Smooth muscle cell (in vitro differentiated cells): ENCODE results near the gene PTGER2. TPM values are rescaled to one million over a fixed set of nuclear protein-coding genes. Genes with fewer than 3 reads are reported as not detected.

Experiments
- DNase-seq: peaks from one replicate; lab custom pipeline; 2025; ENCODE audit not compliant: unreplicated experiment; lab: John Stamatoyannopoulos, UW
- H2AFZ ChIP-seq: fragments of 200-600 bp; sonication (generic); 2 replicates; pipeline ENCODE4 v1.6.0; 2016; ENCODE audit warnings: antibody characterized with exemption, low read depth, mild to moderate bottlenecking
- H3F3A ChIP-seq: fragments of 200-600 bp; sonication (generic); 2 replicates; pipeline ENCODE4 v1.6.0; 2017; ENCODE audit warnings: antibody characterized with exemption, low read depth
- H3K27ac ChIP-seq: fragments of 200-600 bp; sonication (generic); 2 replicates; pipeline ENCODE4 v1.5.1; 2016; ENCODE audit warnings: low read depth, mild to moderate bottlenecking
- H3K27me3 ChIP-seq: fragments of 200-600 bp; sonication (generic); 2 replicates; pipeline ENCODE4 v1.6.1; 2016; ENCODE audit warnings: low read depth, mild to moderate bottlenecking
- H3K36me3 ChIP-seq: fragments of 200-600 bp; sonication (generic); 2 replicates; pipeline ENCODE4 v1.5.1; 2016; ENCODE audit warnings: low read depth
- H3K4me1 ChIP-seq: fragments of 200-600 bp; sonication (generic); 2 replicates; pipeline ENCODE4 v1.5.1; 2016; ENCODE audit warnings: low read depth
- H3K4me2 ChIP-seq: fragments of 200-600 bp; sonication (generic); 2 replicates; pipeline ENCODE4 v1.6.0; 2016; ENCODE audit warnings: mild to moderate bottlenecking
- H3K4me3 ChIP-seq: fragments of 200-600 bp; sonication (generic); 2 replicates; pipeline ENCODE4 v1.5.1; 2016; ENCODE audit warnings: mild to moderate bottlenecking
- H3K79me2 ChIP-seq: fragments of 200-600 bp; sonication (generic); 2 replicates; pipeline ENCODE4 v1.6.0; 2016; ENCODE audit warnings: low read depth, mild to moderate bottlenecking
- H3K9ac ChIP-seq: fragments of 200-600 bp; sonication (generic); 2 replicates; pipeline ENCODE4 v1.6.0; 2016; ENCODE audit warnings: low read depth
- H3K9me3 ChIP-seq: fragments of 200-600 bp; sonication (generic); replicated peaks from 2 replicates; pipeline ENCODE4 v1.5.1; 2016; ENCODE audit warnings: low read depth
- H4K20me1 ChIP-seq: fragments of 200-600 bp; sonication (generic); 2 replicates; pipeline ENCODE4 v1.6.0; 2016; ENCODE audit warnings: low read depth
- CTCF ChIP-seq: fragments of 200-600 bp; sonication (generic); IDR thresholded peaks from 2 replicates; pipeline ENCODE4 v1.5.1; 2017; ENCODE audit warnings: borderline replicate concordance, mild to moderate bottlenecking, antibody characterized with exemption; ENCODE audit not compliant: insufficient read depth, poor library complexity, severe bottlenecking
- WGBS: methylation state at CpG from one replicate; pipeline ENCODE4 v1.1.7; 2016; ENCODE audit warnings: low lambda C conversion rate; 5-methylcytosine and 5-hydroxymethylcytosine counted together
- polyA plus RNA-seq: library from polyadenylated mRNA; unstranded; fragments of >200 nt; fragmentation: Nextera tagmentation; extraction: Ambion mirVana; gene quantifications from 2 replicates; pipeline ENCODE4 v1.2.1, GENCODE V29; 2016
- total RNA-seq: library from RNA; depleted of rRNA; stranded (reverse); fragments of >200 nt; gene quantifications from 2 replicates; pipeline ENCODE4 v1.2.3, GENCODE V29; 2014

The PTGER2 gene
- total and polyA plus RNA-seq, 2 experiments from 2014 or later = 24.6 to 36.4 TPM

DNA sequence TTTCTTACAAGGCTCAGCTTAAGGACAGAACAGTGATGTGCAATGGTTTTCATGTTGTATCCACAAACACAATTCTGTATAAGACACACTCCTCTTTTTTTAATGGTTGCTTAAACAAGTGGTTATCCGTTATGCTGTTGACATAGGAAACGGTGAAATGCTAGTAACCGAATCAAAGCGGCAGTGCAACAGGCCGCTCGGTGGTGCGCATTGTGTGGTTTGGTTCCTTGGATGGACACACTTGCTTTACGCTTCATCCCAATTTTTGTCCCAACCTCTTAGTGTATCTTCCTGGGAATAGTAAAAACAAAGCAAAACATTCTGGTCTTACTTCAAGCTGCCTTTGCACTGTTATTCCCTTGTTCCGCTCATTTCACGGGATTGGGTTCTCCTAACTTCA is 650 bp upstream of the PTGER2 start:
- peak overlapping the region; percentile 26 for H3K27ac ChIP-seq
- H2AFZ ChIP-seq = peak overlapping the region; percentile 75
- TF ChIP-seq CTCF = no peak
- H4K20me1 ChIP-seq = peaks cover 14% of the 10 kb centered on the region
- peak overlapping the region; percentile 98 for H3K4me2 ChIP-seq
- H3K79me2 ChIP-seq = no peaks in the 10 kb centered on the region
- DNase-seq = no peak
- peaks cover 7% of the 10 kb centered on the region for H3F3A ChIP-seq
- peak overlapping the region; percentile 70 for H3K4me3 ChIP-seq
- no peaks in the 10 kb centered on the region for H3K4me1 ChIP-seq
- peak overlapping the region; percentile 22 for H3K9ac ChIP-seq
- H3K27me3 ChIP-seq = peaks cover 33% of the 10 kb centered on the region
- H3K36me3 ChIP-seq = no peaks in the 10 kb centered on the region
- H3K9me3 ChIP-seq = no peaks in the 10 kb centered on the region
- WGBS = 61% methylated on average over 10 of the region's 10 CpGs

DNA sequence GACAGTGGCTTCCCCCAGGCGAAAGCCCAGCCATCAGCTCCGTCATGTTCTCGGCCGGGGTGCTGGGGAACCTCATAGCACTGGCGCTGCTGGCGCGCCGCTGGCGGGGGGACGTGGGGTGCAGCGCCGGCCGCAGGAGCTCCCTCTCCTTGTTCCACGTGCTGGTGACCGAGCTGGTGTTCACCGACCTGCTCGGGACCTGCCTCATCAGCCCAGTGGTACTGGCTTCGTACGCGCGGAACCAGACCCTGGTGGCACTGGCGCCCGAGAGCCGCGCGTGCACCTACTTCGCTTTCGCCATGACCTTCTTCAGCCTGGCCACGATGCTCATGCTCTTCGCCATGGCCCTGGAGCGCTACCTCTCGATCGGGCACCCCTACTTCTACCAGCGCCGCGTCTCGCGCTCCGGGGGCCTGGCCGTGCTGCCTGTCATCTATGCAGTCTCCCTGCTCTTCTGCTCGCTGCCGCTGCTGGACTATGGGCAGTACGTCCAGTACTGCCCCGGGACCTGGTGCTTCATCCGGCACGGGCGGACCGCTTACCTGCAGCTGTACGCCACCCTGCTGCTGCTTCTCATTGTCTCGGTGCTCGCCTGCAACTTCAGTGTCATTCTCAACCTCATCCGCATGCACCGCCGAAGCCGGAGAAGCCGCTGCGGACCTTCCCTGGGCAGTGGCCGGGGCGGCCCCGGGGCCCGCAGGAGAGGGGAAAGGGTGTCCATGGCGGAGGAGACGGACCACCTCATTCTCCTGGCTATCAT is 663 bp downstream of the PTGER2 start:
- H3K27ac ChIP-seq = no peak overlapping the region
- H3K79me2 ChIP-seq = no peaks in the 10 kb centered on the region
- peak overlapping the region; percentile 70 for H3K4me3 ChIP-seq
- peaks cover 7% of the 10 kb centered on the region for H3F3A ChIP-seq
- no peak for TF ChIP-seq CTCF
- H3K4me1 ChIP-seq = no peaks in the 10 kb centered on the region
- no peaks in the 10 kb centered on the region for H3K36me3 ChIP-seq
- H3K9ac ChIP-seq = peak overlapping the region; percentile 51
- H2AFZ ChIP-seq = peak overlapping the region; percentile 75
- DNase-seq = no peak
- H3K4me2 ChIP-seq = peak overlapping the region; percentile 98
- 3% methylated on average over 60 of the region's 63 CpGs for WGBS
- peaks cover 28% of the 10 kb centered on the region for H3K27me3 ChIP-seq
- no peaks in the 10 kb centered on the region for H3K9me3 ChIP-seq
- H4K20me1 ChIP-seq = peaks cover 14% of the 10 kb centered on the region

GRCh38 chr14:52315355-52315718 is 1.2 kb downstream of the PTGER2 start:
- DNase-seq = no peak
- 24% methylated on average over 11 of the region's 11 CpGs for WGBS

More at GRCh38 chr14:52315355-52315718, 1.2 kb downstream of the PTGER2 start:
- H3K4me1 ChIP-seq = no peaks in the 10 kb centered on the region
- H3K4me2 ChIP-seq = peak overlapping the region; percentile 98
- H3K4me3 ChIP-seq = peak overlapping the region; percentile 70
- peak overlapping the region; percentile 75 for H2AFZ ChIP-seq
- no peak overlapping the region for H3K27ac ChIP-seq
- peaks cover 14% of the 10 kb centered on the region for H4K20me1 ChIP-seq
- H3K36me3 ChIP-seq = peaks cover 3% of the 10 kb centered on the region
- H3K9ac ChIP-seq = no peak overlapping the region
- no peak for TF ChIP-seq CTCF
- H3K79me2 ChIP-seq = no peaks in the 10 kb centered on the region
- H3F3A ChIP-seq = peaks cover 7% of the 10 kb centered on the region
- peaks cover 28% of the 10 kb centered on the region for H3K27me3 ChIP-seq
- peaks cover 1% of the 10 kb centered on the region for H3K9me3 ChIP-seq
